ENCODE data around the gene NRBF2.
"Not testable (repeated sequence)": the region's sequence is repeated elsewhere in the genome, so short reads cannot be mapped to it uniquely, and the experiment has no call there.

Gene NRBF2

GRCh38 chr10:63116452-63117072, 16.6 kb upstream of the NRBF2 start:
- no peak for DNase-seq (ENCODE audit: low read depth in 2 of 2)

DNA sequence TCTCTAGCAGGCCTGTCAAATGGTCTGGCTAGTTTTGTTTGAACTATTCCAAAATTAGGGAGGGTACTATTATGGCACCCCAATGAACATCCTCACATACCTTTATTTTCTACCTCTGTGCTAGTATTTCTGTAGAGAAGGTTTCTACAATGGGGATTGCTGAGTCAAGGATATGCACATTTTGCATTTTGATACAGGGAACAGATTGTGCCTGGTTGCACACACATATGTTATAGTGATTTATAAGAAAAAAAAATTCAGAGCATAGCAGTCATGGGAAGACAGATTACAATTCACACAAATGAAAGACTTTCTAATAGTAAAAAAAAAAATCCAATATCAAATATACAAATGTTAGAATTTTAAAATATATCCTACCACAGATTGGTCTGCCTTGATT, 14.1 kb upstream of the NRBF2 start:
- no peak for DNase-seq (ENCODE audit: low read depth in 2 of 2)

DNA sequence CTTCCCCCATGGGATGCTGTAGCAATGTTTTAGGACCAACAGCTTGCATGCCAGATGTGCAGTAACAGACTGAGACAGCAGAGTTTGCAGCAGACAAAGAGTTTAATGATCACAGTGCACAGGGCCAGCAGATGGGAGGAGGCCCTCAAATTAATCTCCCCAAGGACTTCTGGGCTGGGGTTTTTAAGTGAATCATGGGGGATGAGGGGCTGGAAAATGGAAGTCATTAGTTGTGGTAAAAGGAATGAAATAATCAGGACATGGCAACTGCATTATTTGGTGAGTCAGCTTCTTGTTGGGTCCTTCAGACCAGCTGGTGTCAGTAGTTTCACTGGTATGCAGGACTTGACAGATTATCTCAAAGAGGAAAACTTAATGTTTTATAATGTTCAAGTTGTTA, 12.6 kb upstream of the NRBF2 start:
- DNase-seq (ENCODE audit: low read depth in 2 of 2), result no peak

- no peak for DNase-seq (ENCODE audit: low read depth in 2 of 2)
Measured at GRCh38 chr10:63123727-63124362, 9.3 kb upstream of the NRBF2 start.

DNA sequence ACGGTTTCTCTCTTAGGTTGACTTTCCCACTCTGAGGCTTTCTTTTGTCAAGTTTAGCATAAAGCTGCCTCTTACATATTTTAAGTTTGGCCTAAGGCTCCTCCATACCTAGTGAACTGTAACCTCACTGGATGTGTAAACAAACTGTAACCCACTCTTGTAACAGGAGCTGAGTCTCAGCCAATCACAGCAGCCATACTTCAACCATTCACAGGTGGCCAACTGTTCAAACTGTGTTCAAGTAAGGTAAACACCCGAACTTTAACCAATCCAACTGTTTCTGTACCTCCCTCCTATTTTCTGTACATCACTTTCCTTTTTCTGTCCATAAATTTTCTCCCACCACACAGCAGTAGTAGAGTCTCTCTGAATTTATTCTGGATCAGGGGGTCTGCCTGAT, 7.7 kb upstream of the NRBF2 start:
- DNase-seq (ENCODE audit: low read depth in 2 of 2), result no peak

GRCh38 chr10:63128443-63128842, 4.7 kb upstream of the NRBF2 start:
- DNase-seq (ENCODE audit: low read depth in 2 of 2), result no peak

DNA sequence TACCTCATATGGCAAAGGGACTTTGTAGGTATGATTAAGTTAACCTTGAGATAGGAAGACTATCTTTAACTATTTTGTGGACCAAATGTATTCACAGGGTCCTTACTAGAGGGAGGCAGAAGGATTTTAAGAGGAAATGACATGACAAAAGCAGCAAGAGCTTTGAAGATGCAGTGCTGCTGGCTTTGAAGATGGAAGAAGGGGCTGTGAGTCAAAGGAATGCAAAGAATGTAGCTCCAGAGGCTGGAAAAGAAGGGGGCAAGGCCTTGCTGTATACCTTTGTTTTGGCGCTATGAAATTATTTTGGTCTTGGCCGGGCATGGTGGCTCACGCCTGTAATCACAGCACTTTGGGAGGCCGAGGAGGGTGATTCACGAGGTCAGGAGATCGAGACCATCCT, 3.2 kb upstream of the NRBF2 start:
- no peak for DNase-seq (ENCODE audit: low read depth in 2 of 2)

DNA sequence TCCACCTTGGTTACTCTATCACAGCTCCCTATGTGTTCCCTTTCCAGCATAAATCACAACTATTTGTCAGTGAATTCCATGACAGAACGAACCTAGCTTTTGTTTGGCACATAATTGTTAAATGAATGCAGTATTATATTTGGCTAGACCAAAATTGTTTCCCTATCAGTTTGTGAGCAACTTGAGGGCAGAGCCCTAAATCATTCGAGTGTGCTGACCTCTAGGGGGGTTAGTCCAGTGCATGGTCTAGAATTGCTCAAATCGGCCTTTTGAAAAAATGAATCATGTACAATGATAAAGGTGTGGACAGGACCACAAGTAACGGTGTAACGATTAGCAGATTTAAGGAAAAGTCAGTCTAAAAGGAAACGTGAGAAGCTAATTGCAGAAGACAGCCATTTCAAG, 475 bp upstream of the NRBF2 start:
- DNase-seq (ENCODE audit: low read depth in 2 of 2), result no peak

DNA sequence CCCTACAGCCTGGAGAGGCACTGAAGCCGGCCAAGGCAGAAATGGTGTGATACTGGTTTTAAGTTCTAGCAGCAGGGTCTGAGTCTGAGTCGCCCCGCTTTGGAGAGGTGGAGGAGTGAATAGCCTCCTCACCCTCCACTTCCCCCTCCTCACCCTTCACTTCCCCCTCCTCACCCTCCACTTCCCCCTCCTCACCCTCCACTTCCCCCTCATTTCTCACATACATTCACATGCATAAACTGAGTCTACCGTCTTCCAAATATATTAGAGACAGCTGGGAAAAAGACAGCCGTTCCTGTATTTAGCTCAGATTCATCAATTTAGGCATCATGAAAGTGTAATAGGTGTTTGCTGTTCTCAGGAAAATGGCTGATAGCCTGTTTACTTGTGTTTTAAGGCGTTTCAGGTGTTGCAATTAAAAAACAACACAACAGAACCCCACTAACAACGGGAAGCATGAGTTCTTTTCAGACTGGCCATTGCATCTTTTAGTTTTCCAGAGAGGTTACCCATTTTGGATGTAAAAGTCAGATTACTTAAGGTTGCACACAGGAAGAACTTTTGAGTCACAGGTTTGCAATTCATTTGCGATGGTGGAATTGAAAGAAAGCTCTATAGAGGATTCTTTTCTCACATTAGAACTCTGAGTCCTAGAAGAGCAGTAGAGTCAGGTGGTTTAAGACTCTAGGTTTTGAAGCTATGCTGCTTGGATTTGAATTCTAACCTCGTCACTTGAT, 861 bp downstream of the NRBF2 start:
- DNase-seq (ENCODE audit: low read depth in 2 of 2), result no peak

DNA sequence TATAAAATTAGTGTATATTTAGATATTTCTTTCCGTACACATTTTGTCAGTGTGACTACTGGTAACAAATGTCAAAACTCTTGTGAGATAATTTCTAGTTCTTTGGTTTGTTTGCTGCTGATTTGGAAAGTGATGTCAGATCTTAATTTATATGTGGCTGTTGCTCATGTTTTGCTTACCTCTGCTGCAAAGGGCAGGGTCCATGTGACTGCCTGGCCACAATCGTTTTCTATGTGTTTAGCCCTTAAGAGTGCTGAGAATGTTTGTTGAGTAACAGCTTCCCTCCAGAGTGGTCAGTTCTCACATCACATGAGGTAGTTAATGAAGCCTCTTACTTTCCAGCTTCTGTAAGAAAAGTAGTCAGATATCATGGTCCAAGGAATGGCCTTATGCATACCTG, 4.2 kb downstream of the NRBF2 start:
- no peak for DNase-seq (ENCODE audit: low read depth in 2 of 2)

- no peak for DNase-seq (ENCODE audit: low read depth in 2 of 2)
Measured at GRCh38 chr10:63140077-63140476, 6.9 kb downstream of the NRBF2 start.

DNA sequence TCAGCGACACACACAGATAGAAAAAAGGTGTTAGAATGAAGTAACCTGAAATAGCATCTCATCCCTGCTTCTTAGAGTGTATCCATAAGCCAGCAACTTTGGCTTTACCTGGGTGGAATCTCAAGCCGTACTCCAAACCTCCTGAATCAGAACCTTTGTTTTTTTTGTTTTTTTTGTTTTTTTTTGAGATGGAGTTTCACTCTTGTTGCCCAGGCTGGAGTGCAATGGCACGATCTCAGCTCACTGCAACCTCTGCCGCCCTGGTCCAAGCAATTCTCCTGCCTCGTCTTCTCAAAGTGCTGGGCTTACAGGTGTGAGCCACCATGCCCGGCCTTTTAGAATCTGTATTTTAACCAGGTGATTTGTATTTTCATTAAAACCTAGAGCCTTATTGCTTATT, 9.0 kb downstream of the NRBF2 start:
- DNase-seq (ENCODE audit: low read depth in 2 of 2), result no peak

- no peak for DNase-seq (ENCODE audit: low read depth in 2 of 2)
Measured at GRCh38 chr10:63143987-63144386, 10.9 kb downstream of the NRBF2 start.

DNA sequence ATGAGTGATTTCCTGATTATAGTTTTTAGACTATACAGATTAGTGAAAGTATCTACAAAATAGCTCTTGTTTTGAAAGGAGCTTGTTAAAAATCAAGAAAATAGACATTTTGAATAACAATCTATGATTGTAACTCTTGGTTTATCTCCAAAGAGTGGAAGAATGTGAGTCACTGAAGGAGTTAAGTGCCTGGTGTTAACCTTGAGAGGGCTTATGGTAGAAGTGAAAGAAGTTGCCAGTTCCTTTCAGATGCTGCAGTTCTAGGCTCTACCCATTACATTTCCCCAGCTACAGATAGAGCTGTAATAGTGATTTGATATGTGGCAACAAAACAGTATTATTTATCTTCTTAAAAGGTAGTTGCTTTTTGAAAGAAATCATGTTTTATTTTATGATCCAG, 12.7 kb downstream of the NRBF2 start:
- DNase-seq (ENCODE audit: low read depth in 2 of 2), result no peak

GRCh38 chr10:63146503-63146902, 13.4 kb downstream of the NRBF2 start:
- DNase-seq (ENCODE audit: low read depth in 2 of 2), result no peak

DNA sequence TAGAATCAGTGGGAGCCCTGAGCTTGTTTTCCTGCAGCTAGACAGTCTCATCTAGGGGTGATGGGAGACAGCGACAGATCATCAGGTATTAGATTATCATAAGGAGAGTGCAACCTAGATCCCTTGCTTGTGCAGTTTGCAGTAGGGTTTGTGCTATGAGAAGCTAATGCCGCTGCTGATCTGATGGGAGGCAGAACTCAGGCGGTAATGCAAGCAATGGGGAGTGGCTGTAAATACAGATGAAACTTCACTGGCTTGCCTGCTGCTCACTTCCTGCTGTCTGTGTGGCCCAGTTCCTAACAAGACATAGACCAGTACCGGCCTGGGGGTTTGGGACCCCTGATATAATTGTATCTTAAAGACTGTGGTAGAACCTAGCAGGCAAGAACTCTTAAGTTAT, 17.6 kb downstream of the NRBF2 start:
- no peak for DNase-seq (ENCODE audit: low read depth in 2 of 2)

GRCh38 chr10:63153868-63154545, 20.9 kb downstream of the NRBF2 start:
- DNase-seq (ENCODE audit: low read depth in 2 of 2), result not testable (repeated sequence)

DNA sequence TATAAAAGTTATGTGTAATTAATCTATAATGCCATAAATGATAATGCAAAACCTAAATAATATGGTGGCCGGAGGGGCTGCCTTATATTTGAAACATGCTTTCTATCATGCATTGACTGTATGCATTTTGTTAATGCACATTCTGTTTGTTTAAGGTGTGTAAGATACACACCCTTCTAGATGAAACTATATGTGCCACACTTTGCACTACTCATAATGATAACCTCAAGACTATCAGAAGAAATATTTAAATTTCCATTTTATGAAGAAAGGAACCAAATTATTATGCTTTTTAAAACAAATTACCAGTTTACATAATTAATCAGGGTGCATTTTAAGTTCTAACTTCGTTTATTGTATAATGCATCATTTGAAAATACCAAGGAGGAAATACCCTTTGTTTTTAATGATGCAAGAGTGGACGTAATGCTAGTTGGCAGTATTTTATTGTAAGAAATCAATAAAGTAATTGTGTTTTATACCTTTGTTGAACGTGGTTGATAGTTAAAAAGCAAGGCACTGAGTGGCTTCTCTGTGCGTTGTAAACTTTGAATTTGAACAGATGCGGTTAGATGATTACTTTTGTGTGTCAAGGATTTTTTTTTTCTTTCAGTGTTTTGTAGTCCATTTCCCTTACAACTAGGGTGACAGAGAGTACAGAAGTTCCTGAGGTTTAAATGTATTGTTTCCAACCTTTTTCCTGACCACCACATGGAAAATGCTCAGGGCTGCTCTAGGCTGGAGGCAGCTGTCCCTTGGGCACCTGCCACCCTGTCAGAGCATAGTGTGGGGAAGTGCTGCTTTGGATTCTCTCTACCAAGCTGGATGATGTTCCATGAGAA, 21.6 kb downstream of the NRBF2 start:
- no peak for DNase-seq (ENCODE audit: low read depth in 2 of 2)

GRCh38 chr10:63155388-63156020, 22.4 kb downstream of the NRBF2 start:
- DNase-seq (ENCODE audit: low read depth in 2 of 2), result no peak

- DNase-seq (ENCODE audit: low read depth in 2 of 2), result no peak
Measured at GRCh38 chr10:63156236-63156635, 23.1 kb downstream of the NRBF2 start.

Measured in stimulated activated CD8-positive, alpha-beta memory T cell treated with anti-CD3 and anti-CD28 coated beads, Interleukin-7, amount 100 ng/mL, for 4 hours (primary cell).